SHP77 (cell line): Measurements from ENCODE around the gene GCHFR.

Source experiments
- DNase-seq, 2 experiments: peaks; one replicate each; lab custom pipeline; 2025; lab: John Stamatoyannopoulos, UW

GCHFR gene

DNA sequence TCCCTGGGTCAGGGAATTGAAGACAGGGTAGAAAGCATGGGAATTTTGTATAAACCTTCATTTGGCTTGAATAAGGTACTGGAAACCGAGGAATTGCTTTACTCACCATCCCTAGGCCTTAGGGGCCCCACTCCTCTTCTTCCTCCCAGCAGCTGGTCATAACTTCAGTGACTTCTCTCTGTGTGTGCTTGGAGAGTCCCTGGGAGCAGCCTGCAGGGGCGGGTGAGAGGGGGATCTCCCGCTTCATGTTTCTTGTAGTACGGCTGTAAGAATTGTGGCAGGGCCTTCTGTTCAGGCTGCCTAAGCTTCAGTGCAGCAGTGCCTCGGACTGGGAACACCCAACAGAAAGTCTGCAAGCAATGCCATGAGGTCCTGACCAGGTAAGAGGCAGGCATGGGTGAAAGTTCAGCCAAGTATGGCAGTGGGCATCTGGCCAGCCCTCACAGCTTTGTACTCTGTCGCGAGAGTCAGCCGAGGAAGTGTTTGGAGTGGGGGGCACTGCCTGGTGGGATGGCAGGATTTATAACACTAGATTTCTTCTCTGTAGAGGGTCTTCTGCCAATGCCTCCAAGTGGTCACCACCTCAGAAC is 45.1 kb downstream of the GCHFR start:
- no peak for DNase-seq

DNA sequence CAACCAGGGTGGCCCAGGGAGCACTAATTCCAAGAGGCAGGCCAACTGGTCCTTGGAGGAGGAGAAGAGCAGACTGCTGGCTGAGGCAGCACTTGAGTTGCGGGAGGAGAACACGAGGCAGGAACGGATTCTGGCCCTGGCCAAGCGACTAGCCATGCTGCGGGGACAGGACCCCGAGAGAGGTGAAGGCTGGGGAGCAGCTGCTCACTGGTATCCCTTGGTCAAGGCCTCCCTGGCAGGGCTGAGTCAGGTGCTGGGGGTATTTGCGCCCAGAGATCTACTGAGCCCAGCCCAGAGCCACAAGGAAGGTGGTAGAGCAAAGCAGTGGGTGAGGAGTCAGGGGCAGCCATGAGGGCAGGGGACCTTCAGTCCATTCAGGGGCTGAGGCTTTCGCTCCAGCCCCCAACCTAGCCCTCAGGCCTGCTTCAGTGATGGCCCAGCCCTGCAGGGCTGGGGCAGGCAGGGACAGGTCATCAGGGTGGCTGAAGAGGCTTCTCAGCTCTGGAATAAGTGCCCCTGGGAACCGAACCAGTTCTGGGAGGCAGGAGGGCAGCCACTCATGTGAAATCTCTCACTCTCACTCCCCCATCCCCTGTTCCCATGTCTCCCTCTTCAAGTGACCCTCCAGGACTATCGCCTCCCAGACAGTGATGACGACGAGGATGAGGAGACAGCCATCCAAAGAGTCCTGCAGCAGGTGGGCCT is 49.0 kb downstream of the GCHFR start:
- no peak for DNase-seq

DNA sequence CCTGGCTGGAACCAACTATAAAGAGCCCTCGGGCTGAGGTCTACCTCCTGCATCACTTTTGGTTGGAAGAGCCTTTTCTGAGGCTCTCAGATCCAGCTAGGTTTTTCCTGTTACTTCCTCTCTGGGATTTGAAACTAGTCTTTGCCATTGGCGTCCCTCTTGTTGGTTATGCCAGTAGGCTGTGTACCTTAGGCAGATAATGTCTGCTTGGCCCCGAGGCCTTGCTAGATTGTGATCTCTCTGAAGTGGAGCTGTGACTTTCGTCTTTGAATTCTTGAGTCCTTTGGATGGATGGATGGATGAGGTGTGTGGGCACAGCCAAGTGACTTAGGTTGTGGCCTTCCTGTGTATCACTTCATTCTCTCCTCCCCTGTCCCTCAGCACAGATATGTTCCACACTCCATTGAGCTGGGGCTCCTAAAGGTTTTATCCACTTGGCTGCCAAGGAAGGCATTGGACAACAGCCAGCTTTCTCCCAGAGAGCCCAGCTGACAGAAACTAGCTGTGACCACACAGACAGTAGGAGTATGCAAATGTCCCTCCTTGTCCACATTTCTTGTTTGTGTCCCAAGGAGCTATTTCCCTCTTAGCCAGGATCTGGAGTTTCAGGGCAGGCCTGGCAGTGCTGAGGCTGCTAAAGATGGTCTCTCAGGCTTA is 51.3 kb downstream of the GCHFR start:
- DNase-seq = peak in 1 of 2 experiments; percentile 35
